Left ventricle myocardium inferior (tissue), 1 donor: ENCODE measurements around the gene CDC42BPA. TPM values are rescaled to one million over a fixed set of nuclear protein-coding genes. Genes with fewer than 3 reads are reported as not detected.

Experiments
- DNase-seq: peaks from one replicate; pipeline ENCODE4 v3.0.0-alpha.2; 2020
- H3K27ac ChIP-seq: fragments of 200-600 bp; replicated peaks from 2 replicates; pipeline ENCODE4 v1.8.0; 2021
- H3K27me3 ChIP-seq: fragments of 200-600 bp; 2 replicates; pipeline ENCODE4 v1.8.0; 2021; ENCODE audit warnings: low read depth
- H3K36me3 ChIP-seq: fragments of 200-600 bp; 2 replicates; pipeline ENCODE4 v1.8.0; 2021
- H3K4me1 ChIP-seq: fragments of 200-600 bp; 2 replicates; pipeline ENCODE4 v1.8.0; 2021
- H3K4me3 ChIP-seq: fragments of 200-600 bp; 2 replicates; pipeline ENCODE4 v1.8.0; 2021; ENCODE audit warnings: mild to moderate bottlenecking, moderate library complexity
- H3K9me3 ChIP-seq: fragments of 200-600 bp; replicated peaks from 2 replicates; pipeline ENCODE4 v1.8.0; 2021
- CTCF ChIP-seq: fragments of 200-600 bp; IDR thresholded peaks from 2 replicates; pipeline ENCODE4 v1.8.0; 2021; ENCODE audit warnings: antibody characterized with exemption, mild to moderate bottlenecking, borderline replicate concordance
- intact Hi-C: fragments of 100-400 bp; cut with micrococcal nuclease; formaldehyde crosslinking; loops from one replicate; pipeline ENCODE4 v1.11.0; 2022
- total RNA-seq: library from RNA; stranded (reverse); fragmentation: NEBNext Ultra II Directional; extraction: Animal tissue kit (Norgen Biotek cat#: 25700); gene quantifications from one replicate; pipeline ENCODE4 v1.2.1, GENCODE V29; 2021
- donor health status: DM: no; HTN: yes; CAD: no; lungs with severe emphysema.

The CDC42BPA gene
- total RNA-seq, 1 donor from 2014 or later: 35.1 TPM

DNA sequence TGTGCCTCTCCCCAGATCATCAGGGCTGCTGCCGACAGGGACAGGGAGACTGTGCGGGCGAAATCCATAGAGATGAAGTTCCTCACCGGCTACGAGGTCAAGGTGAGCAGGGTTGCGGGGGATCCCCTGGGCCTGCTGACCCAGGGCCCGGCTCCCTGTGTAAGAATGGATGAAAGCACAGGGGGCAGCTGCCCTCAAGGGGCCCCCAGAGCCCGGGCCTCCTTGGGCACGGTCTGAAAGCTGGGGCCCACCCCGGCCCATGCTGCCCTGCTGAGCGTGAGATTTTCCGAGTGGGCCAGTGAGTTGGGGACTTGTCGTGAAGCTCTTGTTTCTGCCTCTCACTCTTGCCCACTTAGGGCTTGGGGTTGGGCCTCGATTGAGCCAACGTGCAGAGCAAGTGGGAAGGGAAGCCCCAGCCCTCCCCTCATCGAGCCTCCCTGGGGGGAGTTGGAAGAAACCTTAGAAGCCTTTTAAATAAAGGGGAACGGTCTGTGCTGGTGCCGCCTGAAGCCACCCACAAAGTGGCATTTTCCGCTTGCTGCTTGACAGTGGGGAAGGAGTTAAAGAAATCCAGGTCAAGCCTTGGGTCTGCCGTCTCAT, 333.0 kb downstream of the CDC42BPA start:
- no peak overlapping the region for H3K4me3 ChIP-seq
- intact Hi-C loops: no loop called here
- H3K27ac ChIP-seq: peak overlapping the region; percentile 96
- no peak for DNase-seq
- peaks cover 99% of the 10 kb centered on the region for H3K4me1 ChIP-seq
- TF ChIP-seq CTCF: no peak
- H3K27me3 ChIP-seq: no peaks in the 10 kb centered on the region
- peaks cover 67% of the 10 kb centered on the region for H3K36me3 ChIP-seq
- no peaks in the 10 kb centered on the region for H3K9me3 ChIP-seq

DNA sequence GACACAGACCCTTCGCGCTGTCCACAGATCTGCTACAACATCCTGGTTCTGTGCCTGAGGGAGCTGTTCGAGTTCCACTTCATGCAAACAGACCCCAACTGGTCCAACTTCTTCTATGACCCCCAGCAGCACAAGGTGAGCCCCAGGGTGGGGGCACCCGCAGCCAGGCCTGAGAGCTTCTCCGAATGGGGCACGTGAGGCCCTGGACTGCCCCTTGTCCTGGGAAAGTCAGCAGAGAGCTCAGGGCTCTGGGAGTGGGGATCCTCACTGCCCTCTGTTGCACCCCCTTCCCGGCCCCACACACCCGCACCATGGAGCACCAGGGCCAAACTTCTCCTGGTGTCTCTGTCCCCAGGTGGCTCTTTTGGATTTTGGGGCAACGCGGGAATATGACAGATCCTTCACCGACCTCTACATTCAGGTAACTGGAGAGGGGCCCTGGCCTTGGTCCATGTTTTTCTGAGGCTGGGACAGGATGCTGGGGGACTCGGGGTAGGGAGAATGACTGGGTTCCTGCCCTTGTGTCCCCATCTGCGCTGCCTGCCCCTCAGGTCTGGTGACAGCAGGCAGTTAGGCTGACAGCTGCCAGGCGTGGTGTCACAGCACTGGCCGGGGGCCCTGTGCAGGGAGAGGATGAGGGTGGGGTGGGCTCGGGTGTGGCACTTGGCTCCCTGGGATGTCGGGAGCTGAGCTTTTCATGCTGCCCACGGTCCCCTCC, 333.6 kb downstream of the CDC42BPA start:
- Histone ChIP-seq H3K9me3 (no peaks in the 10 kb centered on the region), H3K36me3 (peaks cover 67% of the 10 kb centered on the region), H3K4me1 (peaks cover 99% of the 10 kb centered on the region), H3K27me3 (no peaks in the 10 kb centered on the region), H3K4me3 (no peak overlapping the region), H3K27ac (peak overlapping the region; percentile 96)
- intact Hi-C loops: no loop called here
- no peak for TF ChIP-seq CTCF
- DNase-seq: peak; percentile 57

DNA sequence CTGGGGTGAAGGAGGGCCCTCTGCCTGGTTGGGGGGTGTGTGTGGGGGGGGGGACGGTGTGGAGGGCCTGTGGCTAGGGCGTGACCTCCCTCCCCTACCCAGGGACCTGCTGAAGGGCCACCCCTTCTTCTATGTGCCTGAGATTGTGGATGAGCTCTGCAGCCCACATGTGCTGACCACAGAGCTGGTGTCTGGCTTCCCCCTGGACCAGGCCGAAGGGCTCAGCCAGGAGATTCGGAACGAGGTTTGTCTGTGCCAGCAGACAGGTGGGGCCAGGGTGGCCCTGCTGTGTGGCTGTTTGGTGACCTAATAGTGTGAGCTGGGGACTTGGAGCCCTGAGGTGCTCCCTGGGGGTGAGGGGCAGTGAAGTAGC, 334.3 kb downstream of the CDC42BPA start:
- H3K27ac ChIP-seq: peak overlapping the region; percentile 96
- H3K9me3 ChIP-seq: no peaks in the 10 kb centered on the region
- H3K4me3 ChIP-seq: no peak overlapping the region
- peaks cover 67% of the 10 kb centered on the region for H3K36me3 ChIP-seq
- no peaks in the 10 kb centered on the region for H3K27me3 ChIP-seq
- no peak for DNase-seq
- no peak for TF ChIP-seq CTCF
- peaks cover 99% of the 10 kb centered on the region for H3K4me1 ChIP-seq
- intact Hi-C loops: no loop called here

- Histone ChIP-seq H3K4me3 (no peak overlapping the region), H3K27me3 (no peaks in the 10 kb centered on the region), H3K27ac (peak overlapping the region; percentile 96), H3K9me3 (no peaks in the 10 kb centered on the region), H3K4me1 (peaks cover 99% of the 10 kb centered on the region), H3K36me3 (peaks cover 67% of the 10 kb centered on the region)
- intact Hi-C loops: no loop called here
- no peak for DNase-seq
- no peak for TF ChIP-seq CTCF
These were observed 334.9 kb downstream of the CDC42BPA start for GRCh38 chr1:226983247-226983991.

DNA sequence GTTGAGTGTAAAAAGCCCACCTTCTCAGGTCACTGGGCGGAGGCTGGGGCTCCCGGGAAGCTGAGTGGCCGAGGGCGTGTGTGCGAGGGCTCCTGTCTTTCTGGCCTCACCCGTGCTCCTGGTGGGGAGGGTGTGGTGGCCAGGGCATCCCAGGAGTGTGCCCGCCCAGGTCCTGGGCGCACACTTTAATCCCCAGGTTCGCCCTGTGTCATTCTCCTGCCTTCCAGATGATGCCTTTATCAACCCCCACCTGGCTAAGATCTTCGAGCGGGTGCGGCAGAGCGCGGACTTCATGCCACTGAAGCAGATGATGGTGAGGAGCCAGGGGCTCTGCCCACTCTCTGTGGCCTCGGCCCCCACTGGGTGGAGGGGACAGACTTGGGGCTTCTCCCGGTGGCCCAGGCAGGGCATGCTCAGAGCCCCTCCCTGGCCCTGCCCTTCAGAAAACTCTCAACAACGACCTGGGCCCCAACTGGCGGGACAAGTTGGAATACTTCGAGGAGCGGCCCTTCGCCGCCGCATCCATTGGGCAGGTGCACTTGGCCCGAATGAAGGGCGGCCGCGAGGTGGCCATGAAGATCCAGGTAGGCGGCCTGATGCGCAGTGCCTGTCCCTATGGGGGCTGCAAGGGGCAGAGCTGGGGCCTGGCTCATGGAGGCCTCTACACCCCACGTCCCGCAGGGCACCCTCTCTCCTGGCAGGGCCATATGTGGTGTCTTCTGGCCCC, 335.7 kb downstream of the CDC42BPA start:
- Histone ChIP-seq H3K9me3 (no peaks in the 10 kb centered on the region), H3K36me3 (peaks cover 64% of the 10 kb centered on the region), H3K4me3 (no peak overlapping the region), H3K27ac (peak overlapping the region; percentile 96), H3K27me3 (no peaks in the 10 kb centered on the region), H3K4me1 (peaks cover 97% of the 10 kb centered on the region)
- TF ChIP-seq CTCF: no peak
- intact Hi-C loops: no loop called here
- DNase-seq: no peak
